Testis (tissue), 3 donors: Measurements from ENCODE around the gene MKNK1. TPM values are rescaled to one million over a fixed set of nuclear protein-coding genes. Genes with fewer than 3 reads are reported as not detected.

ENCODE experiments used
- DNase-seq: peaks from one replicate; pipeline ENCODE4 v3.0.0-alpha.2; 2019
- H3K27ac ChIP-seq, 2 donors: fragments of 200-600 bp; sonication (generic); one replicate each; pipeline ENCODE4 v1.5.1; 2019
- H3K27me3 ChIP-seq: fragments of 200-600 bp; sonication (generic); one replicate; pipeline ENCODE4 v1.5.1; 2019
- H3K36me3 ChIP-seq: fragments of 200-600 bp; sonication (generic); one replicate; pipeline ENCODE4 v1.5.1; 2017; ENCODE audit warnings: low read depth; ENCODE audit errors: missing control alignments
- H3K4me1 ChIP-seq: fragments of 200-600 bp; sonication (generic); one replicate; pipeline ENCODE4 v1.5.1; 2019
- H3K4me3 ChIP-seq, 2 donors: fragments of 200-600 bp; sonication (generic); one replicate each; pipeline ENCODE4 v1.5.1; 2017 to 2019
- H3K9me3 ChIP-seq: fragments of 200-600 bp; sonication (generic); one replicate; pipeline ENCODE4 v1.5.1; 2017
- CTCF ChIP-seq, 3 experiments: fragments of 450-650 bp in 2 of 3; fragments of 200-600 bp in 1 of 3; sonication (generic) in 1 of 3; IDR thresholded peaks; one replicate each; pipeline ENCODE4 v1.5.1; 2016 to 2019; ENCODE audit warnings: antibody characterized with exemption in 3 of 3, mild to moderate bottlenecking in 2 of 3, moderate library complexity in 1 of 3
- POLR2A ChIP-seq: fragments of 450-650 bp; IDR thresholded peaks from one replicate; pipeline ENCODE4 v1.6.1; 2017; ENCODE audit warnings: antibody characterized with exemption, mild to moderate bottlenecking, moderate library complexity
- WGBS, 2 donors: methylation state at CpG; one replicate each; pipeline ENCODE4 v1.1.5; 2018; 5-methylcytosine and 5-hydroxymethylcytosine counted together
- intact Hi-C: fragments of 100-400 bp; cut with DNase I; formaldehyde crosslinking; loops from one replicate; pipeline ENCODE4 v1.15.1; 2023; ENCODE audit warnings: low total_unique reads
- polyA plus RNA-seq: library from polyadenylated mRNA; stranded (reverse); fragments of 350-450 nt; fragmentation: Illumina TruSeq; extraction: RNeasy Lipid Tissue Mini Kit (QIAGEN cat#74804); gene quantifications from one replicate; pipeline ENCODE4 v1.2.3, GENCODE V29; 2014; ENCODE audit warnings: low read depth, low replicate concordance; ENCODE audit not compliant: insufficient read depth
- total RNA-seq, 2 donors: library from RNA; depleted of rRNA; stranded (reverse); fragments of >200 nt; gene quantifications; one replicate each; pipeline ENCODE4 v1.2.3, GENCODE V29; 2016

The MKNK1 gene
- total and polyA plus RNA-seq, 3 donors from 2014 or later: 30.7 to 55.7 (median 54.6) TPM

GRCh38 chr1:46526013-46526690 lies 77.9 kb downstream of the MKNK1 start:
- no peaks in the 10 kb centered on the region for H3K27me3 ChIP-seq
- no peaks in the 10 kb centered on the region for H3K36me3 ChIP-seq
- no peak for TF ChIP-seq POLR2A
- H3K4me1 ChIP-seq: peaks cover 9% of the 10 kb centered on the region
- WGBS, 2 donors: 72 to 78% methylated on average over 17 of the region's 17 CpGs
- H3K4me3 ChIP-seq: no peak overlapping the region
- no peaks in the 10 kb centered on the region for H3K9me3 ChIP-seq
- intact Hi-C loops: loop anchor here (10.0 kb wide), 2 partner anchors 81 to 121 kb away; no protein-coding TSS in a partner anchor
- DNase-seq: no peak
- no peak overlapping the region for H3K27ac ChIP-seq

GRCh38 chr1:46525253-46525983 lies 78.7 kb downstream of the MKNK1 start:
- H3K27ac ChIP-seq: no peak overlapping the region
- intact Hi-C loops: loop anchor here (10.0 kb wide), 2 partner anchors 81 to 121 kb away; no protein-coding TSS in a partner anchor
- H3K9me3 ChIP-seq: no peaks in the 10 kb centered on the region
- peaks cover 9% of the 10 kb centered on the region for H3K4me1 ChIP-seq
- WGBS, 2 donors: 87 to 93% methylated on average over 11 to 13 of the region's 13 CpGs
- H3K36me3 ChIP-seq: no peaks in the 10 kb centered on the region
- no peak for TF ChIP-seq CTCF (IDR thresholded peaks at IDR 0.05)
- no peak for DNase-seq
- no peak overlapping the region for H3K4me3 ChIP-seq
- no peaks in the 10 kb centered on the region for H3K27me3 ChIP-seq

GRCh38 chr1:46524843-46525242 lies 79.2 kb downstream of the MKNK1 start:
- Histone ChIP-seq H3K9me3 (no peaks in the 10 kb centered on the region), H3K27ac (no peak overlapping the region), H3K36me3 (no peaks in the 10 kb centered on the region), H3K4me1 (peaks cover 9% of the 10 kb centered on the region), H3K4me3 (no peak overlapping the region), H3K27me3 (no peaks in the 10 kb centered on the region)
- 82 to 92% methylated on average over 5 of the region's 5 CpGs for WGBS, 2 donors
- TF ChIP-seq CTCF (IDR thresholded peaks at IDR 0.05) (no peak), POLR2A (no peak)
- intact Hi-C loops: loop anchor here (10.0 kb wide), 2 partner anchors 80 to 120 kb away; no protein-coding TSS in a partner anchor
- DNase-seq: no peak

GRCh38 chr1:46523496-46524353 lies 80.3 kb downstream of the MKNK1 start:
- Histone ChIP-seq H3K36me3 (no peaks in the 10 kb centered on the region), H3K4me1 (peaks cover 9% of the 10 kb centered on the region), H3K27me3 (no peaks in the 10 kb centered on the region), H3K27ac (no peak overlapping the region), H3K4me3 (no peak overlapping the region), H3K9me3 (no peaks in the 10 kb centered on the region)
- no peak for DNase-seq
- intact Hi-C loops: loop anchor here (10.0 kb wide), 2 partner anchors 79 to 119 kb away; no protein-coding TSS in a partner anchor
- WGBS, 2 donors: 61 to 88% methylated on average over 11 of the region's 11 CpGs
- TF ChIP-seq POLR2A: no peak
- TF ChIP-seq CTCF (IDR thresholded peaks at IDR 0.05): no peak

GRCh38 chr1:46522969-46523320 lies 81.1 kb downstream of the MKNK1 start:
- H3K36me3 ChIP-seq: no peaks in the 10 kb centered on the region
- no peak overlapping the region for H3K27ac ChIP-seq
- 51 to 81% methylated on average over 13 of the region's 13 CpGs for WGBS, 2 donors
- H3K27me3 ChIP-seq: no peaks in the 10 kb centered on the region
- intact Hi-C loops: loop anchor here (10.0 kb wide), 2 partner anchors 78 to 118 kb away; no protein-coding TSS in a partner anchor
- DNase-seq: no peak
- H3K4me1 ChIP-seq: peaks cover 9% of the 10 kb centered on the region
- no peaks in the 10 kb centered on the region for H3K9me3 ChIP-seq
- TF ChIP-seq POLR2A (no peak), CTCF (IDR thresholded peaks at IDR 0.05) (no peak)
- H3K4me3 ChIP-seq: no peak overlapping the region
